NCI-H1417 treated with DMSO at 0.1 percent for 48 hours (cell line): ENCODE results near the gene MRPL14.
"Not testable (repeated sequence)": the region's sequence is repeated elsewhere in the genome, so short reads cannot be mapped to it uniquely, and the experiment has no call there.

Experiments used
- DNase-seq: peaks from one replicate; lab custom pipeline; 2025; lab: John Stamatoyannopoulos, UW

Gene MRPL14

DNA sequence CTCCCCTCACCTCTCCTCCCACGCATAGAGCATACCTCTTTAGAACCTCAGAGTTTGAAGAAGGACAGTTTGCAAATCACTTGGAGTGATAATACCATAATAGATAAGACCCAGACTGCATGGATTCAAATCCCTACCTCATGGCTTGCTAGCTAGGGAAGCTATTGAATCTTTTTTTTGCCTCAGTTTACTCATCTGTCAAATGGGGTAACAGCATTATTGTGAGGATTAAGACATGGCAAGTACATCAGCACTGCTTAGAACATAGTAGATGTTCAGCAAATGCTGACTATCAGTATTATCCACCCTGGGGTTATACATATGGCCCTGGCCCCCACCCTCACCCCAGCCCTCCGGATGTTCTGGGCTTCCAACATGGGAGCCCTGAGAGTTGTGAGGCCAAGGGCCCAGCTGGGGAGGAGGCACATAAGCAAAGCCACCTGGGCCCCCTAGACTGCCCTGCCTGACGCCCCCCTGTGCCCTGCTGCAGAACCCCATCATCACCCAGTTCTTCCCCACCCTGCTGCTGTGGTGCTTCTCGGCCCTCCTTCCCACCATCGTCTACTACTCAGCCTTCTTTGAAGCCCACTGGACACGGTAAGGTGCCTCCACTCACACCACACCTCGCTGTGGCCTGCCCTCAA, 22.2 kb upstream of the MRPL14 start:
- DNase-seq: no peak

DNA sequence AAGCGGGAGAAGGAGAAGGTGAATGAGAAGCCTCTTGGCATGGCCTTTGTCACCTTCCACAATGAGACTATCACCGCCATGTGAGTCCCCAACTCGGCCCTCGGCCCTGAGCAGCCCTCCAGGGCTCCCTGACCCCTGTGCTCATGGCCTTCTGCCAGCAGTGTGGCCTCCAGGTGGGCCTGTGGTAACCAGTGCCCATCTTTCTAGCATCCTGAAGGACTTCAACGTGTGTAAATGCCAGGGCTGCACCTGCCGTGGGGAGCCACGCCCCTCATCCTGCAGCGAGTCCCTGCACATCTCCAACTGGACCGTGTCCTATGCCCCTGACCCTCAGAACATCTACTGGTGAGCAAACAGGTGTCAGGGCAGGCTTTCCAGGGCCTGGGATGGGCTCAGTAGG, 21.1 kb upstream of the MRPL14 start:
- no peak for DNase-seq

DNA sequence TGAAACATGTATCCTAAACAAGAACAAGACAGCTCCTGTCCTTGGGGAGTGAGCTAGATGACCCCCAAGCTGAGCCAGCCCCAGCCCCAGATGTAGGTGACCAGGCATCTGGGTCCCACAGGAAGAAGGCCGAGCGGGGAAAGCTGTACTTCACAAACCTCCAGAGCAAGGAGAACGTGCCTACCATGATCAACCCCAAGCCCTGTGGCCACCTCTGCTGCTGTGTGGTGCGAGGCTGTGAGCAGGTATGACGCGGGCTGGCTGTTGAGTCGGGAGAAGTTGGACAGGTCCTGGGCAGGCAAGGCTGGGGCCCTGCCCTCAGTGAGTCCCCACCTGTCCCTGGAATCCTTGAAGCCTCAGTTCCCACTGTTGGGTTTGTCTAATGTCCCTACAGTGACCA, 20.0 kb upstream of the MRPL14 start:
- DNase-seq: no peak

DNA sequence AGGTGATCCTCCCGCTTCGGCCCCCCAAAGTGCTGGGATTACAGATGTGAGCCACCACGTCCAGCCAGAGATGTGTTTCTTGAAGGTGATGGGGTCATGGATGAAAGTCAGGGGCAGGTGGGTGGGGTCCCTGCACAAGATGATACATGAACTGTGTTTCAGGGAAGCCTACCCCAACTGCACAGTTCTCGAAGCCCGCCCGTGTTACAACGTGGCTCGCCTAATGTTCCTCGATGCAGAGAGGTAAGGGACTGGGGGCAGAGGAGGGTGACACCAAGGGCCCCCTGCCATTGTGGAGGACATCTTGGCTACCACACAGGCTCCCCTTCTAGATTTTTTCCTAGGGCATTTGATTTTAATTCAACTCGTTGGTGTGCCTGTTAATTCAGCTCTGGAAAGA, 19.4 kb upstream of the MRPL14 start:
- DNase-seq: no peak

DNA sequence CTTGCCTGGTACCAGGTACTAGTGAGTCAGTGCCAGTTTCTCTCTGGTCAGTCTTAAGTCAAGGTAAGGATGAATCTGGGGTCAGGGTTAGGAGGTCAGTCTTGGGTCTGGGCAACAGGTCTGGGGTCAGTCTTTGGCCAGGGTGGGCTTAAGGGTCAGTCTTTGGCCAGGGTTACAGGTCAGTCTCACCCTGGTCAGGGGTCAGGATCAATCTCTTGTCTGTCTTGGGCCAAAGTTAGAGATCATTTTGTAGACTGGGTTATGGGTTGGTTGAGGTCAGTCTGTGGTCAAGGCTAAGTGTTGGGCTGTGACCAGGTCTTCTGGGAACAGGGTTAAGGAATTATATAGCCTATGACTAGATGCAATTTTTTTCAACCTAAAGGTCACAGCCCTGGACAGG, 18.6 kb upstream of the MRPL14 start:
- no peak for DNase-seq

DNA sequence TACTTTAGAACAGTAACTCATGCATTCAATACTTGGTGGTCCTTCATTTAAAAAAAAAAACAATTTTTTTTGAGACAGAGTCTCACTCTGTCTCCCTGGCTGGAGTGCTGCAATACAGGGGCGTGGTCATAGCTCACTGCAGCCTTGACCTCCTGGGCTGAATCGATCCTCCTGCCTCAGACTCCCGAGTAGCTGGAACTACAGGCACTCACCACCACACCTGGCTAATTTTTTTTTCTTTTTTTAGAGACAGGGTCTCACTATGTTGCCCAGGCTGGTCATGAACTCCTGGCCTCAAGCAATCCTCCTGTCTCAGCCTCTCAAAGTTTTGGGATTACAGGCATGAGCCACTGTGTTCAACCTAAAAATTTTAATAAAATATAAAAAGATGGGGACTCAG, 17.3 kb upstream of the MRPL14 start:
- DNase-seq: not testable (repeated sequence)

DNA sequence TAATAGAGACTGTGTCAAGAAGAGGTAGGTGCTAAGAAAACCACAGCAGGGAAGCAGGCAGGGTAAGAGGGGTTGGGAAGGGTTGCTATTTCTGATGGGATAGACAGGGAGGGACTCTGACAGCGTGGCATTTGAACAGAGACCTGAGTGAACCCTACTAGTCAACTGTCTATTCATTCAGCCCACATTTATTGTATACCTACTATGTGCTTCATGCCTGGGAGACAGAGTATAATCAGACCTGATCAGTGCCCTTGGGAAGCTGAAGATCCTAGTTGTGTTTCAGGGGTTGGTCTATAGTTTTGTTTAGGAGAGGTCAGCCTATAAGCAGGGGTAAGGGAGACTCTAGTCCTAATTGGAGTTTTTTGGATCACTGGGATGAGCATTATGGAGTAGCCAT, 16.5 kb upstream of the MRPL14 start:
- no peak for DNase-seq

- no peak for DNase-seq
Observed at GRCh38 chr6:44142835-44143234, 15.6 kb upstream of the MRPL14 start.

DNA sequence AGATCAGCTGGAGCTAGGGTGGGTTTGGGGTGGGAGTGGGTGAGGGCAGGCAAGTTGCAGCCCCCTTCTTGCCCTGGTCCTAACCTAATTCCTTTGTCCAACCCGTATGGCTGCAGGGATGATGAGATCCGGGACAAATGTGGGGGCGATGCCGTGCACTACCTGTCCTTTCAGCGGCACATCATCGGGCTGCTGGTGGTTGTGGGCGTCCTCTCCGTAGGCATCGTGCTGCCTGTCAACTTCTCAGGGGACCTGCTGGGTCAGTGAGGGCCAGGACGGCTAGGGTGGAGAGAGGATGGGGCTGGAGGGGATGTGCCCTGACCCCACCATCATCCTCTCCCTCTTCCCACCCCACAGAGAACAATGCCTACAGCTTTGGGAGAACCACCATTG, 12.1 kb upstream of the MRPL14 start:
- no peak for DNase-seq

- no peak for DNase-seq
Observed at GRCh38 chr6:44138717-44139350, 11.6 kb upstream of the MRPL14 start.

GRCh38 chr6:44135875-44136274, 8.6 kb upstream of the MRPL14 start:
- no peak for DNase-seq

GRCh38 chr6:44135173-44135758, 8.0 kb upstream of the MRPL14 start:
- no peak for DNase-seq

DNA sequence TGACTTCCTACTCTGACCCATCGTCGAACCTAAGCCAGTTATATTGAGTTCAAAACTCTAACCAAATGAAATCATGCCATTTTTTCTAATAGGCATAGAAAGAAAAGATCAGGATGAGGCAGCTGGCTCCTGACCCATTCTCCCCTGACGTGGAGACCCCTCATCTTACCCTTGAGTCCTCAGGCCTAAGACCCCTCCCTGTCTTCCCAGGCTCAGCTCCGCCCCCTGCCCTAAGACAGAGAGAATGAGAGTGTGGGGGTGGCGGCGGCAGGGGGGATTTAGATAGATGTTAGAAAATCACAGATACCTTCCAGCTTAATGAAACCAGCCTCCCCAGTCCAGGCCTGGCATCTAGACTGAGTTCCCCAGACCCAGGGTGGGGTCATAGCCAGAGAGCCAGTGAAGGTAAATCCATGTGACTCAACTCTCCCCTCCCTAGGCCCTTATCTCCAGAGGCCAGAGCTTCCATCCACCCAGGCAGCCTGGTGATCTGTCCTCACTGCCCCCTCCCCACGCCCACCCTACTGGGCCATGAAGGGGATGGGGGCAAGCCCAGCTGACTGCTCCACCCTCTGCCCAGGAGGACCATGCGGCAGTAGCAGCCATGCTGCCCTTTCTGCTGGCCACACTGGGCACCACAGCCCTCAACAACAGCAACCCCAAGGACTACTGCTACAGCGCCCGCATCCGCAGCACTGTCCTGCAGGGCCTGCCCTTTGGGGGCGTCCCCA, 6.9 kb upstream of the MRPL14 start:
- DNase-seq: no peak

DNA sequence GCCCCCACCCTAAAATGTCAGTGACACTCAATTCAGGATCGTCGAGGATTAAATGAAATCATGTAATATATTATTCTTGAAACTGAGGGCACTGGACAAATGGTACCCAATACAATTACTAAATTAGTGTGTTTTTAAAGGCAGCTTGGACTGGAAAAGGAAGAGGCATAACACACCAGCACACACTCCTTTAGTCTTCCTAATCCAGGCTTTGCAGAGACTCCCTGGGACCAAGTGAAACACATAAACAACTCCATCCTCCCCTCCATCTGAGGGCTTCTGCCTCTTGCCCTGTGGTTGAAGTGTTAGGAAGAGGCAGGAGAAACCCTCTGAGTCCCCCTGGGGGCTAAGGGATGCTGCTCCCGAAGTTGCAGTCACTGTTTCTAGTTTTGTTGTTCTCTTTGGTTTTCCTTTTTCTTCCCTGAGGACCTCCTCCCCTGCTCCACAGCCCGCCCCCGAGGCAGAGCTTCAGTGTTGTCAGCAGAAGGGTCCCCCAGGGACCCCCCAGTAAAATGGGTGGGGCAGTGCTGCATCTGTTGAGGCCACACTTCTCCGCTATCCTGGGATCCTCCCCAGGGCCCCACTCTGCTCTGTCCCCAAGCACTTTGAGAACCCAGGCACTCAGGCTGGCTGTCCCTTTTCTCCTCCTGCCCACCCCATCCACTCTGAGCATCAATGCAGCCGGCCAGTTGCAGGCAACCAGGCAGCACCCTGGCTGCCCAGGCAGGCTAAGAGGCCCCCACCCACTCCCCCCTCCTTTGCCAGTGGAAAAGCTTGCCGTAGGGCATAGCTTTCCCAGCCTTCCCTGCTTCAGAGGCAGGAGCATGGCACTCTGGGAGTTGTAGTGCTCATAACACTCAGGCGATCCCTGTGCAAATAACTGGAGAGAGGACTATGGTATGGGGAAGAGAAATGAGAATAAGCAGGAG, 6.0 kb upstream of the MRPL14 start:
- DNase-seq: no peak

GRCh38 chr6:44132476-44132875, 5.2 kb upstream of the MRPL14 start:
- no peak for DNase-seq

- DNase-seq: no peak
Observed at GRCh38 chr6:44131892-44132291, 4.6 kb upstream of the MRPL14 start.

DNA sequence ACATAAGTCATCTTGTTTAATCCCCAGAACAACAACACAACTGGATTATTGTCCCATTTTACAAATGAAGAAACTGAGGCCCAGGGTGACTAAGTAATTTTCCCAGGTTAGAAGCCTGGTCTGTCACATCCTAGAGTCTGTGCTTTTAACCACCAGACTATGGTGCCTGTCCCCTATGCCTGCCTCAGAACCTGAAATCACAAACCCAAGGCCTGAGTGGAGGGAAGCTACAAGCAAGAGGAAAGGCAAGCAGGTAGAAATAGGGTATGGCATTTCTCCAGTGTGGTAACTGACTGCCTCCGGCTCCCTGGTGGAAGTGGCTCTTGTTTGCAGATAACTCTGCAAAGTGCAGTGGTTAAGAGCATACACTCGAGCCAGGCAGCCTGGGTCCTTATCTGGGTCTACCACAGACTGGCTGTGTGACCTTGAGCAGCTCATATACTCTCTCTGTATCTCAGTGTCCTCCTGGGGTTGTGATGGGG, 2.6 kb upstream of the MRPL14 start:
- DNase-seq: no peak

GRCh38 chr6:44128020-44128917, 1.0 kb upstream of the MRPL14 start:
- no peak for DNase-seq

DNA sequence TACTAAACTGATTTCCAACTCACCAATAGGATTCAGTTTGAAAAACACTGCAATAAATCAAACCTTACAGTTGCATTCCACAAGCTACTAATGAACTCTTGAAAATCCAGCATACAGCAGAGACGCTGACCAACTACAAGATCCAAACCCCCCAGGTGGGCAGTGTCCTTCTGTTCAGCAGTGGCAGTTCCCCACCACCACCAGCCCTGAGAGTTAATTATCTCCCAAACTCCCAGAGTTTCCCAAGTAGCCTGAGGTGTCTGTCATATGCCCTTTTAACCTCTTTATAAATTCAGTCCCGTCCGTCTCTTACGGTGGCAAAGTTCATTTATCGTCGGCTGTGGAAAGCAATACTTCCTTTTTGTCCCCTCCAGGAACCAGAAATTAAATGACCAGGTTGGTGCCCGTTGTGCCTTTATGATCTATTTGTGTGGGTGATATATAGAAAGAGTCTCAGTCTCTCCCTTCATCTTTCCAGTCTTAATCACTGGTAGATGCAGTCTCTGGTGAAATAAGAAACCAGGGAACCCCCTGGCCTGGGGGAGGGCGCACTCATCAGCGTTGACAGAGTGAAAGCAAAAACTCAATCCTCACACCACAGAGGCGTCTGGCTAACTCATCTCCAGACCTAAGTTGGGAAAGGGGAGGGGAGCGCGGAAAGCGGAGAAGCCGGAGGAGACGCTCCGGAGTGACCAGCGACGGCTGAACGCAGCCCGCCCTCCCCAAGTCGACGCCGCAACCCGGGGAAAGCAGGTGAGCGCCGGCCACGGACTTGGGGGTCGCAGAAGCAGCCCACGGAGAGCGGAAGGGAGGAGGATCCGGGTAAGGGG, 717 bp downstream of the MRPL14 start:
- no peak for DNase-seq

DNA sequence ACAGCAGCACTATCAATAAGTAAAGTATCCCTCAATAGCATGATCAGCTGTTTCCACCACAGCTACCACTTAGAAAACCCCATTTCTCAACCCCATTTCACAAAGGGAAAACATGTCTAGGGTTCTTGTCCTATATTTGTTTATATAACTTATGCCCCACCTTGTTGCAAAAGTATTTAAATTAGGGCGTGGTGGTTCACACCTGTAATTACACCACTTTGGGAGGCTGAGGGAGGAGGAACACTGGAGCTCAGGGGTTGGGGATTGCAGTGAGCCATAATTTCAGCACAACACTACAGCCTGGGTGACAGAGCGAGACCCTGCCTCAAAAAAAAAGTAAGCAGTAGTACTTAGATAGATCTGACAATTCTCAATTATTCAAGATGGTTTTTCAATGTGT, 3.7 kb downstream of the MRPL14 start:
- DNase-seq: no peak
